Fibroblast of peridontal ligament (primary cell): Measurements from ENCODE around the gene CHM.
"Not testable (repeated sequence)": the region's sequence is repeated elsewhere in the genome, so short reads cannot be mapped to it uniquely, and the experiment has no call there.

Experiments
- DNase-seq: peaks from one replicate; pipeline ENCODE4 v3.0.0-alpha.2; 2010; ENCODE audit errors: extremely low read depth

The CHM gene

GRCh38 chrX:85996555-85996954 lies 50.8 kb downstream of the CHM start:
- DNase-seq, result no peak

- no peak for DNase-seq
Measured at GRCh38 chrX:85995641-85996040, 51.7 kb downstream of the CHM start.

GRCh38 chrX:85994797-85995196 lies 52.6 kb downstream of the CHM start:
- peak; percentile 2 for DNase-seq

GRCh38 chrX:85994228-85994627 lies 53.1 kb downstream of the CHM start:
- DNase-seq, result no peak

- no peak for DNase-seq
Measured at GRCh38 chrX:85993539-85994197, 53.7 kb downstream of the CHM start.

- peak; percentile 24 for DNase-seq
Measured at GRCh38 chrX:85992811-85993229, 54.5 kb downstream of the CHM start.

- no peak for DNase-seq
Measured at GRCh38 chrX:85988353-85988752, 59.0 kb downstream of the CHM start.

- no peak for DNase-seq
Measured at GRCh38 chrX:85980286-85980685, 67.1 kb downstream of the CHM start.

GRCh38 chrX:85977218-85977617 lies 70.1 kb downstream of the CHM start:
- DNase-seq, result no peak

- DNase-seq, result not testable (repeated sequence)
Measured at GRCh38 chrX:85972351-85972750, 75.0 kb downstream of the CHM start.

GRCh38 chrX:85964744-85965143 lies 82.6 kb downstream of the CHM start:
- DNase-seq, result peak; percentile 68

GRCh38 chrX:85963736-85964135 lies 83.6 kb downstream of the CHM start:
- DNase-seq, result peak; percentile 78

GRCh38 chrX:85955510-85955909 lies 91.8 kb downstream of the CHM start:
- no peak for DNase-seq

GRCh38 chrX:85944751-85945150 lies 102.6 kb downstream of the CHM start:
- not testable (repeated sequence) for DNase-seq

GRCh38 chrX:85941275-85941674 lies 106.1 kb downstream of the CHM start:
- DNase-seq, result no peak

- DNase-seq, result not testable (repeated sequence)
Measured at GRCh38 chrX:85939942-85940341, 107.4 kb downstream of the CHM start.

GRCh38 chrX:85934399-85934798 lies 113.0 kb downstream of the CHM start:
- not testable (repeated sequence) for DNase-seq

- DNase-seq, result no peak
Measured at GRCh38 chrX:85930099-85930498, 117.3 kb downstream of the CHM start.

GRCh38 chrX:85928606-85929005 lies 118.8 kb downstream of the CHM start:
- no peak for DNase-seq

- DNase-seq, result no peak
Measured at GRCh38 chrX:85927740-85928139, 119.6 kb downstream of the CHM start.

GRCh38 chrX:85922821-85923220 lies 124.5 kb downstream of the CHM start:
- peak; percentile 85 for DNase-seq

GRCh38 chrX:85916656-85917280 lies 130.6 kb downstream of the CHM start:
- not testable (repeated sequence) for DNase-seq

- DNase-seq, result no peak
Measured at GRCh38 chrX:85914431-85914830, 132.9 kb downstream of the CHM start.

GRCh38 chrX:85907316-85907715 lies 140.0 kb downstream of the CHM start:
- DNase-seq, result no peak
